COR-L47 (cell line): ENCODE results near the gene ADAP1.
A peak's percentile ranks its signal among the peaks of the same experiment; 100 is the strongest.
"Not testable (repeated sequence)": the region's sequence is repeated elsewhere in the genome, so short reads cannot be mapped to it uniquely, and the experiment has no call there.

Experiments
- DNase-seq: peaks from one replicate; lab custom pipeline; 2025; lab: John Stamatoyannopoulos, UW

The ADAP1 gene

GRCh38 chr7:938546-939185 lies 15.8 kb downstream of the ADAP1 start:
- DNase-seq, result no peak

- no peak for DNase-seq
Observed at GRCh38 chr7:937856-938484, 16.5 kb downstream of the ADAP1 start.

GRCh38 chr7:936386-937054 lies 18.0 kb downstream of the ADAP1 start:
- no peak for DNase-seq

GRCh38 chr7:935874-936385 lies 18.6 kb downstream of the ADAP1 start:
- DNase-seq, result no peak

- no peak for DNase-seq
Observed at GRCh38 chr7:935164-935873, 19.2 kb downstream of the ADAP1 start.

DNA sequence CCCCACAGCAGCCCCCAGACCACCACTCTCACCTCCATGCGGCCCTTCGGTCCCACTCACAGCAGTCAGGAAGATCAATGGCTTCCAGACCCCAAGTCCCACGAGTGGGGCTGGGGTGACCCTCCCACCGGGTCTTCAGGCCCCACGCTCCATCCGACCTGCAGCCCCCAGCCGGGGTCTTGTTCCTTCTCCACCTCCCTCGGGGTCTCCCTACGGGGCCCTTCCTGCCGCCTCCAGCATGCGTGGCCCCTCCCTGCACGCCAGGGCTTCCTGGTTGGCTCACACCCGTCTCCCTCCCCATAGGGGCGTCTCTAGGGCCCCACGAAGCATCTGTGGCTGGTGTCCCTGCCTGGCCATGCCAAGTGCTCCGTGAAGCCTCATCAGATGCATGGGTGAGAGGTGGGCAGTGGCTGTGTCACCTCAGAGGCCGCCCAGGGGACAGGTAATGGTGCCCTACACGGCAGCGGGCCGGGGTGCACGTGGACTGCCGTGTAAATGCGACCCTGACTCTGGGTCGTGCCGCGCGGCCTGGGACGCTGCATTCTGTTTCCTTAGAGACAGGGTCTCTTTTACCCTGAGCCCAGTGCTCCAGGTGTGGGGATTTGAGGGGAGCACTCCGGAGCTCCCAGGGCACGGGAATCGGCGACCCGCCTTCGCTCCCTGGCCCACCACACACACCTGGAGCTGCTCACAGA lies 19.9 kb downstream of the ADAP1 start:
- no peak for DNase-seq

GRCh38 chr7:932651-932975 lies 21.9 kb downstream of the ADAP1 start:
- no peak for DNase-seq

DNA sequence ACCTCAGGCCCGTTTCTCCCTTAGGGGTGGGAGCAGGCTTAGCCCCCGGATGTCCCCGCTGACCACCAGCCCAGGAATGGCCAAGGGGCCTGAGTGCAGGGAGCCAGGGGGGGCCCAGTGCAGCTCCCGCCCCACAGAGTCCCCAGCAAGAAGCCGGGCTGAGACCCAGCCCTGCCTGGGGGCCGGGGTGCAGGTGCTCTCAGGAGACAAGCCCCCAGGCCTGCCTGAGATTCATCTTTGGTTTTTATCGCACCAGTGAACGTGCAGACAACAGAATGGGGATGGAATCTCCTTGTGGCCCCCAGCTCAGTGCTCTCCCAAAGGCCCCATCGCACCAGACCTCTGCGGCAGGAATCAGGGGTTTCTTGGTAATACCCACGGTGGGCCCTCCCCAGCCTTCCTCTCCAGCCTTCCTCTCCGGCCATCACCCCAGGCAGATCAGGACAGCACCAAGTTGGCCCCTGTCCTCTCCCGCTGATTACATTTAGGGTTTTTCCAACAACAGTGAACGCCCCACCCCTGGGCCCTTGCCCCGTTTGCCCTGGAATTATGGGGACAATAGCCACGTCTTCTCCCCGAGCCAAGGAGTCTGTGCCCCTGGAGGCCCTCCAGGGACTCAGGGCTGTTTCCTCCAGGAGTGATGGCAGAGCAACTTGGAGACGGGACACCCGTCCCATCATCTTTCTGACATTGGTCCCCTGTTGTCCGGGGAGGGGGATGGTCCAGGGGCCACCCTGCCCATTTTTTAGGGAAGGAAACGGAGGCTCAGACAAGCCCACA lies 22.4 kb downstream of the ADAP1 start:
- DNase-seq, result no peak

DNA sequence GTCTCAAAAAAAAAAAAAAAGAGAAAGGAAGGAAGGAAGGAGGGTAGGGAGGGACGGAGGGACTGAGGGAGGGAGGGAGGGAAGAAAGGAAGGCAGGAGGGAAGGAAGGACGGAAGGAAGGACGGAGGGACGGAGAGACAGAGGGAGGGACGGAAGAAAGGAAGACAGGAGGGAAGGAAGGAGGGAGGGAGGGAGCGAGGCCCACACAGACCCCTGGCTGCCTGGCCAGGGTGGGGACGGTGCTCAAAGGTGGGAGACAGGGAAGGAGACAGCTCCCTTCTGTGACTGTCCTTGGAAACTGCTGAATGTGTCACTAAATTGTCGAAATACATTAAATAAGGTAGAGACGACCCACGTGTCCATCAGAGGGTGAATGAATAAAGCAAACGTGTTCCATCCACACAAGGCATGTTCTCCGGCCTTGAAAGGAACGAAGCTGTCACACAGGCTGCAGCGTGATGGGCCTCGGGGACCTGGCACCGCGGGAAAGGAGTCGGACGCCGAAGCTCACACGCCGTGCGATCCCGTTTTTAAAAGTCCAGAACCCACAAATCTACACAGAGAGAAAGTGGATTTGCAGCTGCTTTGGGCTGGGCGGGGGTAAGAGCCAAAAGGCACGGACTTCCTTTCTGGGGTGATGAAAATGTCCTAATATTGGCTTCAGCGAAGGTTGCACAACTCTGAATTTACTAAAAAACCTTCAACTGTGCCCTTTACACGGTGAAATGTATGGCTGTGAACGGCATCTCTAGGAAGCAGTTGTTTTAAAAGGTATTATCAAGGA lies 23.3 kb downstream of the ADAP1 start:
- DNase-seq, result no peak

- no peak for DNase-seq
Observed at GRCh38 chr7:929311-929711, 25.2 kb downstream of the ADAP1 start.

- DNase-seq, result no peak
Observed at GRCh38 chr7:927031-927671, 27.3 kb downstream of the ADAP1 start.

- no peak for DNase-seq
Observed at GRCh38 chr7:926061-927030, 28.1 kb downstream of the ADAP1 start.

DNA sequence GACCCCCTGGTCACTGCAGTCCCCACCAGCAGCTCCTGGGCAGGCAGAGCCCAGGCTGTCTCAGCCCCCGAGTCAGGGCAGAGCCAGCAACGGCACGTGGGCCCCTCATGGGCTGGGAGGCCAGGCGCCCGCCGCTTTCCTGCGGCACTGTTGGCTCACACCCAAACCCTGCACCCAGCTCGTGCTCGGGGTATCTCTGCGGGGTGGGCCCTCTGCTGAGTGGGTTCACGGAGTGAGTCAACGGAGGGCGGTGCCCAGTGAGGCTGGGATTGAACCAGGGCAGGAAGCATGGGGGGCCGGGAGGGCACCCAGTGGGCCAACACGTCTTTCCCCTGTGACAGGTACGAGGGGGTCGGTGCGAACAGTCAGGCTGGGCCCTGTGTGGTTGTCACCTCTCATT lies 28.9 kb downstream of the ADAP1 start:
- DNase-seq, result no peak

DNA sequence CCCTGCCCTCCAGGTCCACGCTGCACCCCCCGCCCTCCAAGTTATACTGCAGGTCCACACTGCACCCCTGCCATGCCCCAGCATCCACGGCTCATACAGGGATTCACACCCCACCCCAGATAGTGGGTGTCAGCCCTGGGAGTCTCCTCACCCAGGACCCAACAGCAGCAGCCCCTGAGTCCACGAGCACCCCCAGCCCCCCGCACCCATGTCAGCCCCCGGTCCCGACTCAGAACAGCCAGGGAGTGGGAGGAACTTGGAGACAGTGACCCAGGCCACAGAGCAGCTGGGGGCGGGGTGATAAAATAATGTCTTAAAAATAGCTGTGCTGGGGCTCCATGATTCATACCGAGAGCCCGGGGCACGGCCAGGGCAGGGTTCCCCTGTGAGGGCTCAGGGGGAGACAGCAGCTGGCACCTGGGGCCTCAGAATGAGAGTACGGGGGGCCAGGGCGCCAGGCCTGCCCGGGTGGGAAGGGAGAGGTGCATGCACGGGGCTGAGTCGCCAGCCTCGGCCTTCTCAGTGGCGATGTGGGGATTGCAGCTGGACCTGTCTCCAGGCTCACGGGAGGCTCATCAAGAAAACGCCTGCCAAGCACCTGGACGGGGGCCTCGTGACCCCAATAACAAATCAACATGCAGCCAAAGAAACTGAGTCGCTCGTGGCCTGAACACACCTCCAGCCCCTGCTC lies 29.8 kb downstream of the ADAP1 start:
- DNase-seq, result no peak

DNA sequence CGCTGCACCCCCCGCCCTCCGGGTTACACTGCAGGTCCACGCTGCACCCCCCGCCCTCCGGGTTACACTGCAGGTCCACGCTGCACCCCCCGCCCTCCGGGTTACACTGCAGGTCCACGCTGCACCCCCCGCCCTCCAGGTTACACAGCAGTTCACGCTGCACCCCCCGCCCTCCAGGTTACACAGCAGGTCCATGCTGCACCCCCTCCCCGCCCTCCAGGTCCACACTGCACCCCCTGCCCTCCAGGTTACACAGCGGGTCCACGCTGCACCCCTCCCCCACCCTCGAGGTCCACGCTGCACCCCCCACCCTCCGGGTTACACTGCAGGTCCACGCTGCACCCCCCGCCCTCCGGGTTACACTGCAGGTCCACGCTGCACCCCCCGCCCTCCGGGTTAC lies 30.4 kb downstream of the ADAP1 start:
- DNase-seq, result not testable (repeated sequence)

GRCh38 chr7:923108-924041 lies 31.1 kb downstream of the ADAP1 start:
- peak; percentile 33 for DNase-seq
